Central memory CD8-positive, alpha-beta T cell (primary cell): Measurements from ENCODE around the gene BLTP2.

Source experiments
- ATAC-seq: fragments of 150-1000 bp; cut with Tn5 transposase; replicated peaks from 2 replicates; pipeline ENCODE4 v1.10.0; 2022; ENCODE audit warnings: mild to moderate bottlenecking, moderate FRiP score, moderate number of reproducible peaks; ENCODE audit not compliant: poor library complexity, severe bottlenecking; ENCODE audit errors: extremely low read depth
- DNase-seq, 2 donors: peaks; one replicate each; pipeline ENCODE4 v3.0.0; 2021; ENCODE audit warnings: low spot score in 2 of 2
- H3K27ac Mint-ChIP-seq: one replicate; pipeline ENCODE4 v1.8.0; 2022; ENCODE audit warnings: low read depth, mild to moderate bottlenecking, moderate library complexity, mixed read lengths
- H3K27me3 Mint-ChIP-seq: one replicate; pipeline ENCODE4 v1.8.0; 2022; ENCODE audit warnings: mixed read lengths
- H3K36me3 Mint-ChIP-seq: one replicate; pipeline ENCODE4 v1.8.0; 2022; ENCODE audit warnings: mild to moderate bottlenecking, moderate library complexity, mixed read lengths; ENCODE audit not compliant: insufficient read depth
- H3K4me1 Mint-ChIP-seq: one replicate; pipeline ENCODE4 v1.8.0; 2022; ENCODE audit warnings: mixed read lengths
- H3K4me3 Mint-ChIP-seq: one replicate; pipeline ENCODE4 v1.8.0; 2022; ENCODE audit warnings: mild to moderate bottlenecking, moderate library complexity, mixed read lengths
- H3K9me3 Mint-ChIP-seq: one replicate; pipeline ENCODE4 v1.8.0; 2022; ENCODE audit warnings: mixed read lengths

Gene BLTP2

DNA sequence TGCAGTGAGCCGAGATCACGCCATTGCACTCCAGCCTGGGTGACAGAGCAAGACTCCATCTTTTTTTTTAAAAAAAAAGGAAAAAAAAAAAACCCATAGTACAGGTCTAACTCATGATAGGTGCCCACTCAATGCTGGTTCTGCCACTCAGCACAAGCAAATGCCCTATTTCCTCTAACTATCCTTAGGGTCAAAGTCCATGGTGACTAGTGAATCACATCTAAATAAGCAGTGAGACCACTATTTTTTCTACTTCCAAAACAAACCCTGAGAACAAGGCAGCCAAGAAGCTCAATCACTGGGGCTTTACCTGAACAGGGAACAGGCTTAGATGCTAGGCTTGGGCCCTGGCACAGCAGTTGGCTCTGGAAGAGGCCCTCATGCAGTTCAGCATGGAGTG, 3.4 kb downstream of the BLTP2 start:
- no peak for ATAC-seq
- Mint-ChIP-seq H3K36me3 (peaks cover 63% of the 10 kb centered on the region), H3K4me3 (no peak overlapping the region), H3K27me3 (no peaks in the 10 kb centered on the region), H3K4me1 (peaks cover 44% of the 10 kb centered on the region), H3K9me3 (no peaks in the 10 kb centered on the region), H3K27ac (no peak overlapping the region)
- no peak for DNase-seq

GRCh38 chr17:28635506-28635905, 9.5 kb downstream of the BLTP2 start:
- DNase-seq, result no peak
- no peaks in the 10 kb centered on the region for H3K27me3 Mint-ChIP-seq
- no peaks in the 10 kb centered on the region for H3K9me3 Mint-ChIP-seq
- no peak for ATAC-seq
- H3K36me3 Mint-ChIP-seq, result peaks cover 82% of the 10 kb centered on the region
- H3K27ac Mint-ChIP-seq, result no peak overlapping the region
- no peak overlapping the region for H3K4me3 Mint-ChIP-seq
- peaks cover 30% of the 10 kb centered on the region for H3K4me1 Mint-ChIP-seq

- ATAC-seq, result no peak
- Mint-ChIP-seq H3K36me3 (peaks cover 83% of the 10 kb centered on the region), H3K9me3 (no peaks in the 10 kb centered on the region), H3K27ac (no peak overlapping the region), H3K27me3 (no peaks in the 10 kb centered on the region), H3K4me3 (no peak overlapping the region), H3K4me1 (peaks cover 25% of the 10 kb centered on the region)
- DNase-seq, result no peak
Measured at GRCh38 chr17:28634206-28634865, 10.6 kb downstream of the BLTP2 start.

- peaks cover 59% of the 10 kb centered on the region for H3K36me3 Mint-ChIP-seq
Measured at GRCh38 chr17:28626818-28627217, 18.1 kb downstream of the BLTP2 start.

DNA sequence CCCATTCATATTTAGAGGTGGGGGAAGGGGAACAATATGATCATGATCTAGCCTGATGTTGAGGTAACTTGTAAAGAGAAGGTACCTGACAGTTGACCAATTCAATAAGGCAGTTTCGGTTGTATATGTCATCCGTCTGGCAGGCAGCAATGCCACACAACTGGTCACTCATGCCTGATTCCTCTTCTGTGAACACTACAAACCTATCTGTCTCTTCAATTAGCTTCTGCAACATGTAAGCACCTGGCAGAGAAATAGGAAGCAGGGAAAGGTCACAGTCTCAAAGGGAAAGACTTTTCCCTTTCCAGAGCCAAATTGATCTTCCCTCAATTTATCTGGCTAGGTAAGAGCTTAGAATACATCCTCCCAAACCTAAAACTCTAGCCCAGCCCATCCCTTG, 20.8 kb downstream of the BLTP2 start:
- H3K36me3 Mint-ChIP-seq, result peaks cover 61% of the 10 kb centered on the region
- no peaks in the 10 kb centered on the region for H3K9me3 Mint-ChIP-seq
- H3K27me3 Mint-ChIP-seq, result no peaks in the 10 kb centered on the region
- no peaks in the 10 kb centered on the region for H3K4me1 Mint-ChIP-seq
- DNase-seq, result no peak
- ATAC-seq, result no peak
- no peak overlapping the region for H3K27ac Mint-ChIP-seq
- H3K4me3 Mint-ChIP-seq, result no peak overlapping the region

More at GRCh38 chr17:28626818-28627217, 18.1 kb downstream of the BLTP2 start:
- H3K4me1 Mint-ChIP-seq, result no peaks in the 10 kb centered on the region
- no peak overlapping the region for H3K27ac Mint-ChIP-seq
- ATAC-seq (no peak), DNase-seq (no peak)
- H3K27me3 Mint-ChIP-seq, result no peaks in the 10 kb centered on the region
- H3K4me3 Mint-ChIP-seq, result no peak overlapping the region
- no peaks in the 10 kb centered on the region for H3K9me3 Mint-ChIP-seq

DNA sequence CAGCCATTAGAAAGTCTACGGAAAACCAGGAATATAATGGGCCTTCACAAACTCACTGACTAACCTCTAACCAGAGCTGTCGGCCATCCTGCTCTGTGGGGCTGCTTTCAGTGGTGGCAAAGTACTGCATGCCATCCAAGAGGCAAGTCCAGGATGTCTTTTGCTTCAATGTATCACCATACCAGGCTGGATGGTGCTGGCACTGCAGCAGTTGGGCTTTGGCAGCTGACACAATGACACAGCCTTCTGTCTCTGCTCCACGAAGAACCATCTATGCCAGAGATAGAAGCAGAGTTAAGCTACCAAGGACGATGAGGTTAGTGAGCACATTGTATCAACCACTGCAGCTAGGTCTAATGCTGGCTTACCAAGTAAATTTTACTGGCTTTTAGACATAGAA, 21.3 kb downstream of the BLTP2 start:
- ATAC-seq, result no peak
- Mint-ChIP-seq H3K4me3 (no peak overlapping the region), H3K4me1 (no peaks in the 10 kb centered on the region), H3K27me3 (no peaks in the 10 kb centered on the region), H3K36me3 (peaks cover 65% of the 10 kb centered on the region), H3K9me3 (no peaks in the 10 kb centered on the region), H3K27ac (no peak overlapping the region)
- DNase-seq, result no peak

GRCh38 chr17:28622186-28622585, 22.8 kb downstream of the BLTP2 start:
- DNase-seq (no peak), ATAC-seq (no peak)
- H3K9me3 Mint-ChIP-seq, result no peaks in the 10 kb centered on the region
- H3K27ac Mint-ChIP-seq, result no peak overlapping the region
- H3K4me3 Mint-ChIP-seq, result no peak overlapping the region
- peaks cover 71% of the 10 kb centered on the region for H3K36me3 Mint-ChIP-seq
- H3K27me3 Mint-ChIP-seq, result no peaks in the 10 kb centered on the region
- H3K4me1 Mint-ChIP-seq, result no peaks in the 10 kb centered on the region

GRCh38 chr17:28620010-28620409, 24.9 kb downstream of the BLTP2 start:
- Mint-ChIP-seq H3K4me1 (no peaks in the 10 kb centered on the region), H3K27me3 (no peaks in the 10 kb centered on the region), H3K27ac (no peak overlapping the region), H3K36me3 (peaks cover 77% of the 10 kb centered on the region), H3K4me3 (no peak overlapping the region), H3K9me3 (no peaks in the 10 kb centered on the region)
- ATAC-seq (no peak), DNase-seq (no peak)

DNA sequence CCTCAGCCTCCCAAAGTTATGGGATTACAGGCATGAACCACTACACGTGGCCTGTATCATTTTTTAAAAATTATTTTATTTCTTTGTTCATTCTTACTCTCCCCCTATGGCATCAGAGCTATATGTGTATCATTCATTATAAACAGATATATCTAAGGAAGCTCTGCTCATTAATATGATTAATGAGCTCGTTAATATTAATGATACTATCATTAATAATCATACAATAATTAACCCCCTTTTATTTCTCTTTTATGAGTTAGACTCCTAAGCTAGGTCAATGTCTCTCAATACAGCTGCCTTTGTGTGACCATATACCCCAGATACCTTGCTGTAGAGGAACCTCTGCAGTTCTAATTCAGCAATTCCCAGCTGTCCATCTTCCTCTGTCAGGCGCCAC, 26.5 kb downstream of the BLTP2 start:
- H3K9me3 Mint-ChIP-seq, result no peaks in the 10 kb centered on the region
- no peaks in the 10 kb centered on the region for H3K4me1 Mint-ChIP-seq
- ATAC-seq, result no peak
- H3K4me3 Mint-ChIP-seq, result no peak overlapping the region
- no peaks in the 10 kb centered on the region for H3K27me3 Mint-ChIP-seq
- H3K27ac Mint-ChIP-seq, result no peak overlapping the region
- peaks cover 82% of the 10 kb centered on the region for H3K36me3 Mint-ChIP-seq
- no peak for DNase-seq

GRCh38 chr17:28616281-28616680, 28.7 kb downstream of the BLTP2 start:
- no peak overlapping the region for H3K4me3 Mint-ChIP-seq
- DNase-seq (no peak), ATAC-seq (no peak)
- no peaks in the 10 kb centered on the region for H3K27me3 Mint-ChIP-seq
- H3K27ac Mint-ChIP-seq, result no peak overlapping the region
- peaks cover 66% of the 10 kb centered on the region for H3K36me3 Mint-ChIP-seq
- H3K9me3 Mint-ChIP-seq, result no peaks in the 10 kb centered on the region
- no peaks in the 10 kb centered on the region for H3K4me1 Mint-ChIP-seq

- ATAC-seq (no peak), DNase-seq (no peak)
- Mint-ChIP-seq H3K9me3 (no peaks in the 10 kb centered on the region), H3K27ac (no peak overlapping the region), H3K27me3 (no peaks in the 10 kb centered on the region), H3K36me3 (peaks cover 57% of the 10 kb centered on the region), H3K4me3 (no peak overlapping the region), H3K4me1 (no peaks in the 10 kb centered on the region)
Measured at GRCh38 chr17:28615260-28615940, 29.6 kb downstream of the BLTP2 start.

- DNase-seq (no peak), ATAC-seq (no peak)
- H3K4me3 Mint-ChIP-seq, result no peak within 1 kb of the TSS
- H3K4me1 Mint-ChIP-seq, result no peaks in the 10 kb centered on the region
- H3K9me3 Mint-ChIP-seq, result no peaks in the 10 kb centered on the region
- H3K36me3 Mint-ChIP-seq, result peaks cover 43% of the 10 kb centered on the region
- H3K27ac Mint-ChIP-seq, result no peak within 1 kb of the TSS
- H3K27me3 Mint-ChIP-seq, result no peaks in the 10 kb centered on the region
Measured at GRCh38 chr17:28613931-28614381, 31.0 kb downstream of the BLTP2 start, which contains the start of gene RSKR. Gene RSKR, minus strand, starts transcription at chr17:28614185. Its CDS starts 24 bp downstream, at chr17:28614161.
